ENCODE measurements around the gene CSNK1G1.

Gene CSNK1G1

DNA sequence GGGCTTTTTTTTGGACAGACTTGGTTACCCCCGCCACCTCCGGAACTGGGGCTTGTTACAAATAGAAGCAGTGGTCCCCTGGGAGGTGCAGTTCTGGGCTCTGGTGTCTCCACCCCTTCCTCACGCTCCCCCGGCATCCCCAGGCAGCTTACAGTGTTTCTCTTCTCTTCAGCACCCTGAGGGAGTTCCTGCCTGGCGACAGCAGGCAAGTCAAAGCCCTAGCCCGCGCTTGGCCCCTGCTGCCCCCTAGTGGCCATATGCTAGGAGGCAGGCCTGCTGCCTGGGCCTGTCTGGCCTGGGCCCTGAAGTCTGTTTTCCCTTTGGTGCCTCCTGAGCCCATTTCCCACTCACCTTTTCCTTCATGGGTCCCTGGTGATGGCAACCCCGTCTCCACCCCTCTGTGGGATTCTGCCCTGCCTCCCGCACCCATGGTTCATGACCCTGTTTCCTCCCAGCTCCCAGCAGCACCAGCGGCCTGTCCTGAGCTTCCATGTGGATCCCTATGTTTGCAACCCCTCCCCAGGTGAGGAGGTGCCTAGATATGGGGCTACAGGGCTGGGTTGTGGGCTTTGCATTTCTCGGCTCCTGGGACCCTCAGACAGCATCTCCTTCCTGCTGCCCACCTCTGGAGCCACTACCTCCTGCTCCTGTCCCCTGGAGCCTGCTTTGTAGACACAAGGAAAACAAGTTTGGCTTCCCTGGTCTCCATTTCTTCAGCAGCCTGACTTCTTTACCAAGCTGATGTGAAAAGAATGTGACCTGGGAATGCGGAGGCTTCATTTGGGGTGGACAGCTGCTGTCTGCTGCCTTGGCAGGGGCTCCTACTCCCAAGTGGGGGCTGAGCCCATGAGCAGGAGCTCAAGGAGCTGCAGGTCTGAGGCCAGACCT, 202.2 kb downstream of the CSNK1G1 start:
- peak; percentile 93 for DNase-seq (ENCODE audit: low read depth)

DNA sequence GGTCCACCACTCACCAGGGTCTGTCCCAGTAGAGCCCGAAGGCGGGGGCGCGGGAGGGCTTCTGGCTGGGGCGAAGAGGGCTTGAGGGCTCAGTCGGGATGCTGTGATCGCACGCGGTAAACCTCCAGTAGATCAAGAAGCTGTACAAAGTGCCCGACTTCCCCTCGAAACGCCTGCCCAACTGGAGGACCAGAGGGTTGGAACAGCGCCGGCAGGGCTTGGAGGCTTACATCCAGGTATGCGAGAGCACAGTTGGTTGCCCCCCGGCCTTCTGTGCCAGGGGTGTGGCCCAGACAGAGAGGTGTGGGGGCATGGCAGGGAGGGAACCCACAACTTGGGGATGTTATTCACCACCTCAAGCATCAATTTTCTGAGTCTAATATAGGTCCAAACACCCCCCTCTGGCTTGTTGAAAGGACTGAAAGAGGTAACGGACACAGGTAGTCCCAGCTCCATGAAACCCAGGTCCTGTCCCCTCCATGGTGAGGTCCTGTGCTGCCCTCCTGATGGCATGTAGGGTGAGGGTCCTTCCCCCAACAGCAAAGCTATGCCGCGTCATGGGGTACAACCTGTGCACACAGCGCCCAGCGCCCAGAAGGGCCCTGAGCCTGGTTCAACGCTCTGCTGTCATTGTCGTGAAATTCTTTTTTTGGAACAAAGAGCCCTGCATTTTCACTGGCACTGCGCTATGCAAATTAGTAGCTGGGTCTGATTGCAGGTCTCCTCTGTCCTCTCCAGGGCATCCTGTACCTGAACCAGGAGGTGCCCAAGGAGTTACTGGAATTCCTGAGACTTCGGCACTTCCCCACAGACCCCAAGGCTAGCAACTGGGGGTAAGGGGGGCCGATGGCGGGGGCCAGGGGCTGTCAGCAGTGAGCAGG, 203.2 kb downstream of the CSNK1G1 start:
- DNase-seq (ENCODE audit: low read depth) = no peak

DNA sequence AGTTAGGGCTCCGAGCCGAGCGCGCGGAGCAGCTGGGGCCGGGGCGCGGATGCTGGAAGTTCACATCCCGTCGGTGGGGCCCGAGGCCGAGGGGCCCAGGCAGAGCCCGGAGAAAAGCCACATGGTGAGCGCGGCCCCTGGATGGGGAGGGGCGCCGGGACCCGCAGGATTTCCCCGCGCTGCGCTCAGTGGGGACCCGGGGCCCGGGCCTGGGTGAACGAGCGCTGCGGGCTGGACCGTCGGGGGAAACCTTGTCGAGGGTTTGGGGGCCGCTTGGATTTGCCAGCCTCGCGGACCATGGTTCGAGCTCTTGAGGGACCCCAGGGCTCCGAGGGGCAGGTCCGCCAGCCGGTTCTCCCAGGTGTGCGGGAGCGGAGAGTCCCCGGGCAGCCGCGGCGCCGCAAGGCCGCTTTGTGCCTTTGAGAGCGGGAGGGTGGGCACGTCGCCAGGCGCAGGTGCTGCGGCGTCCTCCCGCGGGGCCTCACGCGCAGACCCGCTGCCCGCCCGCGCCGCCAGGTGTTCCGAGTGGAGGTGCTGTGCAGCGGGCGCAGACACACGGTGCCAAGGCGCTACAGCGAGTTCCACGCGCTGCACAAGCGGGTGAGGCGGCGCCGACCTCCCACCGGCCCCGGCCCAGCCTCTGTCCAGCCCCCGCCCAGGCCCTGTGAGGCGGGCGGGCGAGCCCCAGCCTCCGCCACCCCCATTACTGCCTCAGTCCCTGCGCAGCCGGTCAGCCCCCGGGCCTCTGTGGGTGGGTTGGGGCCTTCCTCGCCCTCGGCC, 204.1 kb downstream of the CSNK1G1 start, which contains the start of gene SNX22:
Gene SNX22 (plus strand): TSS at position 5 of the 780 bp plus-strand sequence. CDS start 45 bp downstream, at position 50.
- DNase-seq (ENCODE audit: low read depth) = no peak

DNA sequence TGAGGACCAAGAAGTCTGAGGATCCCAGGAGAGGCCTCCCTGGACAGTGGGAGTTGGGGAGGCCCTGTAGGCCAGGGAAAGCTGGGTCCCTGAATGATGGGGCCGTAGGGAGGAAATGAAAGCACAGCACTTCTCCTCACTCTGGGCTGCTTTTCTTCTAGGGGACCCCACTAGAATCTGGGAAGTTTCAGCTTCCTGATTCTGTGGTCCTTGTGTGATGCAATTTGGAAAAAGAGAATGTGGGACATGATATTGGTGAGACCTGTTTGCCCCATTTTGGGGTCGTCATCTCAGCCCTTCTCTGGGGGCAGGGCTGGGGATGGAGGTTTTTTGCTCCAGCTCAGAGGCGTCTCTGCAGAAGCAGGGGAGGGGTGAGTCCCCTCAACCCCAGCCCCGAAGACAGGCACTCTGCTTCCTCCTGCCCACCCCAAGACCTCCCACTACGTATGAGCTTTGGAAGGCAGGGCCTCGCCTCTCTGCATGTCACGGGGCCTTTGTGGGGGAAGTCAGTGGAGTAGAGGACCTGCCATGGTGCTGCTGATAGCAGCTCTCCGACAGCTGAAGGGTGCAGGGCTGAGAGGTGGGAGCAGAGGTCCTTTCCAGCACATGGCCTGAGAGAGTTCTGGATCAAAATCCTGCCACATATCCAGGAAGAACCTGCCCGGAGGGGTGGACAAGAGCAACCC, 205.9 kb downstream of the CSNK1G1 start:
- DNase-seq (ENCODE audit: low read depth) = no peak

GRCh38 chr15:64149424-64149823, 206.5 kb downstream of the CSNK1G1 start:
- no peak for DNase-seq (ENCODE audit: low read depth)

- no peak for DNase-seq (ENCODE audit: low read depth)
These were observed 207.4 kb downstream of the CSNK1G1 start for GRCh38 chr15:64148581-64148980.

DNA sequence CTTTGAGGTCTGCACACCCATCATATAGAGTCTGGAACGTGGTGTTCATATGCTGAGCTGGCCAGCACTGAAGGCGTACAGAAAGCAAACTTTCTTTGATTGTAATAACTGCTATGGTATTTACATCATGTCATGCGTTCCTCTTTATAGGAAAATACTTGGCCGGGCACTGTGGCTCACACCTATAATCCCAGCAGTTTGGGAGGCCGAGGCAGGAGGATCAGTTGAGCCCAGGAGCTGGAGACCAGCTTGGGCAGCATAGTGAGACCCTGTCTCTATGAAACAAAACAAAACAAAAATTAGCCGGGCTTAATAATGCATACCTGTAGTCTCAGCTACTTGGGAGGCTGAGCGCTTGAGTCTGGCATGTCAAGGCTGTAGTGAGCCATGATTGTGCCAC, 207.8 kb downstream of the CSNK1G1 start:
- no peak for DNase-seq (ENCODE audit: low read depth)

DNA sequence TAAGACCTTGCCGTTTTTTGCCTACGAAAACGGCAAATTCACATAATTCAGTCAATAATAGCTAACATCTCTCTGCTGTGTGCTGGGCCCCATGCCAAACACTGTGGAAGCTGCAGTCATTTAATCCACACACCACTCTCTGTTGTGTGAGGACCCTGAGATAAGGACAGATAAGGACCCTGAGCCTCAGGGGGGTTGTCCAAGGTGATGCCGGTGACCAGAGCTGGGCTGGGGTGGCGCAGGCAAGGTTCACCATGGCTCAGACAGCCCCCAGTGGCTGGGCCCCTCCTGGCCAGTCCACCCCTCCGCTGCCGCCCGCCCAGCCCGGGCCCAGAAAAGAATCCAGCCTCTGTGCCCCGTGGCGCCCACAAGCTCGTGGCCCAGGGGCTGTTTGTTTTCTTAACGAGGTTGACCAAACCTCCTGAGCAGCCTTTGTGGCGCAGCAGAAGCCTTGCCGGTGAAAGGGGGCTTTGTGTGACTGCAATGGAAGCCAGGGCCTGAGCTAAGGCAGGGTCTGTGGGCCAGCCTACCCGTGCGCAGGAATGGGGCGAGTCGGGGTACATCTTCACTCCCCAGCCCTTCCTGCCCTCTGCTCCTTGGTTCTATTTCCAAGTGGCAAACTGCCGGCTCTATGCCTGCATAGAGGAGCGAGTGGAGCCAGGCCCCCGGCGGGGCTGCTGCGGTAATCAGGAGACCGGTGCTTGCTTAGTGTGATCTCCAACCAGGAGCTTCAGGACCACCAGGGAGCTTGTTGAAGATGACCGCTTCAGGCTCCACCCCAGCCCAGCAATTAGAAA, 208.9 kb downstream of the CSNK1G1 start:
- DNase-seq (ENCODE audit: low read depth) = no peak

GRCh38 chr15:64146520-64146884, 209.5 kb downstream of the CSNK1G1 start:
- DNase-seq (ENCODE audit: low read depth) = no peak

- no peak for DNase-seq (ENCODE audit: low read depth)
These were observed 209.9 kb downstream of the CSNK1G1 start for GRCh38 chr15:64146041-64146440.

DNA sequence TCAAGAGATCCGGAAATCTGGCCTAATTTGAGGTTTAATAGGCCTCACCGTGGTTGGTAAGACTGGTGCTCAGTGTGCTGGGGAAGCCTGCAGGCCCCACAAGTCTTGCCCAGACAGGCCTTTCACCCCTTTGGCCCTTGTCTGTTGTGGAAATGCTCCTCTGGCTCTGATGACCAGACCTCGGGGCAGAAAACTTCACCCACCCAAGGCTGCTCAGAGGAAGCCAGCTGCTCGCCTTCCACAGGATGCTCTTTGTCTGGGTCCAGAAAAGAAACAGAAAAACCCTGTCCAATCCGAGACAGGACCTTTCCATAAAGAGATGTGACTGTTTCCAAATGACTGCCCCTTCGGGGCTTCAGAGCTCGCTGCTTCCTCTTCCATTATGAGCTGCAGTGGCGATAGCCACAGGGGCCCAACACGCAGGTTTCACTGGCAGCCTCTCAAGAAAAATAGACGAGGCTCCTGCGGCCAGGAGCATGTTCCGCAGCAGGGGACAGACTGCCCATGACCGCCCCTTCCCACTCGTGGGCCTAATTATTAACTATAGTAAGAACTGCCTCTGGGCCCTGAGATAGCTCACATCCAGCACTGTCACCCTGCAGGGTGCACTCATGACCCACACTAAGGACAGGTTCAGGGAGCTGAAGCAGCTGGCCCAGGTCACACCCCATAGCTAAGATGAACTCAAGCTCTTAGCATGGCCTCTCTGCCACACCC, 211.2 kb downstream of the CSNK1G1 start:
- DNase-seq (ENCODE audit: low read depth) = no peak

- no peak for DNase-seq (ENCODE audit: low read depth)
These were observed 211.8 kb downstream of the CSNK1G1 start for GRCh38 chr15:64144192-64144564.

DNA sequence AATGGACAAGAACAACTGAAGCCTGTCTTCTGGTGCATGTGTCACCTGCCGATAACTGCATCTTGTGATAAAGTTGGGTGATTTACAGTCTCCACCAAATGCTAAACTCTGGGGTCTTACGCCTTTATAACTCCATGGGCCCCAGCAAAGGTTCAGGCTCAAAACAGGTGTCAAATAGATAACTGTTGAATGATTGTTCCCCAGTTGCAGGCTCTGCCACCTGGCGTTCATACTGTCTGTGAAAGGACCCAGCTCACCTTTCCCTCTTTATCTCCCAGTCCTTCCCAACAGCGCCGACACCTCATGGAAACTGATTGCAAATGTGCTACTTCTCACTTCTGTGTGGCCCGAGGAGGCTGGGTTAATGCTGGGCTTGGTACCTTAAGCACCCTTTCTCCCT, 212.7 kb downstream of the CSNK1G1 start:
- DNase-seq (ENCODE audit: low read depth) = no peak

GRCh38 chr15:64141798-64142512, 214.0 kb downstream of the CSNK1G1 start:
- DNase-seq (ENCODE audit: low read depth) = no peak

DNA sequence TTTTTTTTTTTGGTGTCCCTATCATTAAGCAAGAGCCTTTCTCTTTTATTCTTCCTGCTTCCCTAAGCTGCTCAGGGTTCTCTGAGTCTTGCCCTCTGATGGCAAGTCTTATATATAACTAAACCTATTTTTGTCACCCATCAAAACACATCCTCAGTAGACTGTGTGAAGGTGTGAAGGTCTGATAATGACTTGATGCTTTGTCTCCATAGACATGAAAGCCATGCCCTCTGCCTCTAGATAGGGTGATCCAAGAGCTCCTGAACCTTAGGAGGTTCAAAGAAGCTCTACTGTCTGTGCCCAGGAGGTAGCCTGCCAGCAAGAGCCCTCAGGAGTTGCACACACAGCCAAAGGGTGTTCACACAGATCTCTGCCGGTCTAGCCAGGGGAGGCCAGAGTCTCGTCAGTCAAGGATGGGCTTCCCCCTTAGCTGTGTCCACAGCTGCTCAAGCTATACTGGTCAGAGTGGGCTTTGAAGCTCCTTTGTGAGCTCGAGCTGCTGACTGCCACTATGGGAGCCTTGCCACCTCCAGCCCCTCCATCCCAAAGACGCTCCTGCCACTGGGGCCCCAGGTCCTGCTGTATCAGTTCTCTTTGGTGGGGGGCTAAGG, 217.5 kb downstream of the CSNK1G1 start:
- DNase-seq (ENCODE audit: low read depth) = no peak

GRCh38 chr15:64137226-64137833, 218.6 kb downstream of the CSNK1G1 start:
- no peak for DNase-seq (ENCODE audit: low read depth)

- DNase-seq (ENCODE audit: low read depth) = no peak
These were observed 219.6 kb downstream of the CSNK1G1 start for GRCh38 chr15:64136347-64136746.

DNA sequence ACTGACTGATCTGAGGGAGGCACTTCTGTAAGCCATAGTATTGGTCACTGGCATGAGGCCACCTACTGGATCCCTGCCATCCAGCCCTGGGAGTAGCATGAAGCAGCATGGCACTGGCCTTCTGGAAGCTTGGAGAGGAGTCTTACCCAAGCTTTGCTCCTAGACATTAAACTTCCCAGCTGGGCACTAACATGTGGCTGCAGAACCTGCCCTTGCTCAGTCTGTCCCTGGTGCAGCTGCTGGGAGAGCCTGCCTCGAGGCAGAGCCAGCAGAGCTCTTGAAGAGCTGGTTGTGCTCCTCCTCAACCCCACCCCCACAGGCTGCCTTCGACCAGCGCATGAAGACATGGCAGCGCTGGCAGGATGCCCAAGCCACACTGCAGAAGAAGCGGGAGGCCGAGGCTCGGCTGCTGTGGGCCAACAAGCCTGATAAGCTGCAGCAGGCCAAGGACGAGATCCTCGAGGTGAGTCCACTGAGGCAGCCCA, 221.6 kb downstream of the CSNK1G1 start:
- DNase-seq (ENCODE audit: low read depth) = no peak

Measured in activated T-cell treated with anti-CD3 and anti-CD28 coated beads for 1 hour (primary cell).